CD4-positive, alpha-beta T cell treated with Interleukin-10 for 1 hour (primary cell): Measurements from ENCODE around the gene TIMM29.

Experiments
- DNase-seq: peaks from one replicate; pipeline ENCODE4 v3.0.0-alpha.2; 2020

TIMM29 gene

DNA sequence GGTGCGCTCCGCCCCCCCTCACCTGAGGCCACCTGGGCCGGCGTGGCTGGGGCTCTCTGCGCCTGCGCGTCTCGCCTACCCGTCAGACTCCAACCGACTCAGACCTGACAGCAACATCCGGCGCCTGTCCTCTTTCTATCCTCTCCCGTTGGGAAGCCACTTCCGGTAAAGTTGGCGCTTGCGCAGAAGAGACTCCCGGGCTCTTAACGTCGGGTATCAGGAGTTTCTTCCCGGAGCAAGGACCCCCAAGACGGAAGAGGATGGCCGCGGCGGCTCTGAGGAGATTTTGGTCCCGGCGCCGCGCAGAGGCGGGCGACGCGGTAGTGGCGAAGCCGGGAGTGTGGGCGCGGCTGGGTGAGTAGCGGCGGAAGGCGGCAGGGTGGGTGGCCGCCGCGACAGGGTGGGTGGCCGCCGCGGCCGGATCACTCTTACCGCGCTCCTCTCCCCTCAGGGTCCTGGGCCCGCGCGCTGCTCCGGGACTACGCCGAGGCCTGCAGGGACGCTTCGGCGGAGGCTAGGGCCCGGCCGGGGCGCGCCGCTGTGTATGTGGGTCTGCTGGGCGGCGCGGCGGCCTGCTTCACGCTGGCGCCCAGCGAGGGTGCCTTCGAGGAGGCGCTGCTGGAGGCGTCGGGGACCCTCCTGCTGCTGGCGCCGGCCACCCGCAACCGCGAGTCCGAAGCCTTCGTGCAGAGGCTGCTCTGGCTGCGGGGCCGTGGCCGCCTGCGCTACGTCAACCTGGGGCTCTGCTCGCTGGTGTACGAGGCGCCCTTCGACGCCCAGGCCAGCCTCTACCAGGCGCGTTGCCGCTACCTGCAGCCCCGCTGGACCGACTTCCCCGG, at the start of gene TIMM29, which contains the start of gene YIPF2:
TIMM29 (plus strand) TSS at position 249 of the 839 bp plus-strand sequence; CDS start at position 261, 12 bp downstream.
YIPF2 (minus strand) TSS at position 77 of the 839 bp plus-strand sequence. CDS start 229 bp downstream, outside the sequence.
- peak; percentile 96 for DNase-seq

- DNase-seq = no peak
These were observed 47.1 kb upstream of the TIMM29 start for GRCh38 chr19:10881403-10882107.

- DNase-seq = no peak
These were observed 46.5 kb upstream of the TIMM29 start for GRCh38 chr19:10882108-10882457.

GRCh38 chr19:10884274-10884673, 44.3 kb upstream of the TIMM29 start:
- DNase-seq = no peak

GRCh38 chr19:10885201-10886169, 43.1 kb upstream of the TIMM29 start:
- DNase-seq = no peak

DNA sequence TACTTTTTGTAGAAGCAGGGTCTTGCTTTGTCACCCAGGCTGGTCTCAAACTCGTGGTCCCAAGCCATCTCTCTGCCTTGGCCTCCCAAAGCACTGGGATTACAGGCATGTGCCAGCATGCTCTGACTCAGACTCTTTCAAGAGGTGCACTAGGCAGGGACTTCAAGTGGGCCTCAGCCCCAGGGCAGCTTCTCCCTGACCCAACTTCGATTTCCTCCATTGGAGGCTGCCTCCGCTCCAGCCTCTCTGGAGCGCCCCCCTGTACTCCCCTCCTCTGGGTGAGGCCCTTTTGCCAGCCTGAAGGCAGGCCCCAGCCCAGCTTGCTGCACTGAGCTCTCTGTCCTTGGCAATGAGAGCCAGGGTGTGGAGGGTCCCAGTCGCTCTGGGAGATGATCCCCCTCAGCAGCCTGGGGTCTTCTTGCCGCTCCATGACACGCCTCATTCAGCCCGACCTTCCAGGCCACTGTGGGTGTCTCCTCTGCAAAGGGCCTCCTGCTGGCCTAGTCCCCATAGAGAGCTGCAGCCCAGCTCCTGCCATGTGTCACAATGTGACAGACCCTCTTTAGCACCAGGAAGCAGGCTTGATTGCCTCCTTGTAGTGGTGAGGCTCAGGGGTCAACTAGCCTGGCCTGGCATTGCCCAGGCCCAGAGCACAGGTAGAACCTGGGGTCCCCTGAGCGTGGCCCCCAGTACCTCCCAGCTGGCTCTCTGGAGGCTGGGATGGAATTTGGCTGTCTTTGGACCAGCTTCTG, 40.8 kb upstream of the TIMM29 start:
- no peak for DNase-seq

DNA sequence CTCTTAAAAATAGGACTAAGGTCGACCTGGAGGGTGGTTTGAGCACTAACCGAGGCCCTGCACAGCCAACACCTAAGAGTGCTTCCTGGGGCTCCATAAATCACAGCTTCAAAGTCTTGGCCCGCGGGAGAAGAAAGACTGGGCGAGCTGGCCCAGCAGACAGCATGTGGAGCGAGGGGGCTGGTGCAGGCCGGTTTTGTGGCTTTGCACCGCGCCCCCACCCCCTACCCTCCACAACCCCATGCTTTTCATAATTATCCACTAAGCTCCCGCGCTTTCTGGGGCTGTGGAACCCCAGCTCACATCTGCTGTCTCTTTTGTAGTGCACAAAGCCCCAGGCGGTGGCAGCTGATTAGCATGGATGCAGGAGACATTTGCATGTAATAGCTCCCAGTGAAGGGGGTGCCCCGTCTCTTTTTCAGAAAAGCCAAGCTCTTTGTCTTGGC, 40.2 kb upstream of the TIMM29 start:
- DNase-seq = no peak

DNA sequence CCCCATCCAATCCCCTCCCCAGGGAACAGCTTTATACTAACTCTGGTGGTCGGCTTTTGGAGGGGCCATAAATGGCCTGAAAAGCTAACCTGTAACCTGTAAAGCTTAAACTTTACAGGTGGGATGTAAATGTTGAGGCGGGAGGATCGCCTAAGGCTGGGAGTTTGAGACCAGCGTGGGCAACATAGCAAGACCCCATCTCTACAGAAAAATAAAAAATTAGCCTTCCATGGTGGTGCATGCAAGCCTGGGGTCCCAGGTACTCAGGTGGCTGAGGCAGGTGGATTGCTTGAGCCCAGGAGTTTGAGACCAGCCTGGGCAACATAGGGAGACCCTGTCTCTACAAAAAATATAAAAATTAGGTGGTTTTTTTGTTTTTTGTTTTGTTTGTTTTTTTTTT, 38.7 kb upstream of the TIMM29 start:
- no peak for DNase-seq

DNA sequence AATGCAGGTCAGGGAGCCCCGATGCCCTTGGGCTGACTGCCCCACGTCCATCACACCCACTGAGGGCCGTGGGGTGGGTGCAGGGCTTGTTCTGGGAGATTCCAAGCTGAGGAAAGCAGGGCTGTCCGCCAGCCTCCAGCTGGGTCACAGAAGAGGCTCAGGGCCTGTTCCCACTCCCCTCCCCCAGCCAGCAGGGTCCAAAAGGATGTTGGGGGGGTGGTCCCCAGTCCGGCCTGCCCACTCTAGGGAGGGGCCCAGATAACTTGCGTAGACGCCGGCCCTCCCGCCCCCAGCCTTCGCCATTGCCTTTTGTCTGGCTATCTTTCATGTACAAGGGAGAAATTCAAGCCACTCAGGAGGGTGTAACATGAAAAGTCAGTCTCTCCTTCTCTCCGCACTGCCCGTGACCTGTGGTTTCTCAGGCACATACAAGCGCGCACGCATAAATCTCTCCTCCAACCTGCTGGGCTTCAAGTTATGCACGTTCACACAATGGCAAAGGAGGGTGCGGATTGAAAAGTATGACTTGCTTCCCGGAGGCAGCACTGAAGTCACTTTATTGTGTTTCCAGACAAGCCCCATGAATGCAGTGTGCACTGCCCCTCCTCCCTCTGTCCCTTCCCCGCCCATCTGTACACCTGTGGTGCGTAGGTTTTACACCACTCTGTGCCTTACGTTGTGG, 37.1 kb upstream of the TIMM29 start:
- DNase-seq = no peak

DNA sequence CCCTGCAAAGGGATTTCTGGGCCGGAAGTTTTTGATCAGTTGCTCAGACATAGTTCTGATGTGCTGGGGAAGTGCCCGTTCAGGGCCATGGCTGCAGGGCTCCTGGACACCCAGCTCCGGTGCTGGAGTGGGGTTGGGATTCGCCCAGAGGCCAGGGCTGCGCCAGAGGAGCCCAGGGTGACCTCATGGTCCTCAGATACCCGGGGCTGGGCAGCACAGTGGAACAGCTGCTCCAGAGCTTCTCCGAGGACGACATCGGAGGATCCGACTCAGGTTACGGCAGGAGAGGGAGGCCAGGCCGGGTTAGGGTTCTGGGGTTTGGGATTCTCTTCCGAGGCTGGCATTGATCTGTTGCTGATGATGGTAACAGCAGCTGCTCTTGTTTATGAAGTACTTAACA, 36.4 kb upstream of the TIMM29 start:
- no peak for DNase-seq

GRCh38 chr19:10894911-10895213, 33.7 kb upstream of the TIMM29 start:
- no peak for DNase-seq

DNA sequence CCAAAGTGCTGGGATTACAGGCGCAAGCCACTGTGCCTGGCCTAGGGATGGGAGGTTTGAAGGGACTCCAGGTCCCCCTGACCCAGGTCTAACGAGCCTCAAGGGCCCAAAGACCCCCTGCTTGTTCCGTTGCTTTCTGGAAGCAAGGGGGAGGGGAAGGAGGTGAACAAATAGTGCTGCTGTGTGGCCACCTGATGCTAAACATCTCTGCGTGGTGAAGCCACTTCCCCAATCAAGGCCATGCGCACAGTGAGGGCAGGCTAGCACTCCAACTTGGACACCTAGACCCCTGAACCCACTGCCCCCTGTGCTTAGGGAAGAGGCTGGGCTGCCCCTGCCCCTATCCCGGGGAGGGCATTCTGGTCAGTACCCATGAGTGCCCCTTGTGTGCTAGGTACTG, 33.2 kb upstream of the TIMM29 start:
- no peak for DNase-seq

DNA sequence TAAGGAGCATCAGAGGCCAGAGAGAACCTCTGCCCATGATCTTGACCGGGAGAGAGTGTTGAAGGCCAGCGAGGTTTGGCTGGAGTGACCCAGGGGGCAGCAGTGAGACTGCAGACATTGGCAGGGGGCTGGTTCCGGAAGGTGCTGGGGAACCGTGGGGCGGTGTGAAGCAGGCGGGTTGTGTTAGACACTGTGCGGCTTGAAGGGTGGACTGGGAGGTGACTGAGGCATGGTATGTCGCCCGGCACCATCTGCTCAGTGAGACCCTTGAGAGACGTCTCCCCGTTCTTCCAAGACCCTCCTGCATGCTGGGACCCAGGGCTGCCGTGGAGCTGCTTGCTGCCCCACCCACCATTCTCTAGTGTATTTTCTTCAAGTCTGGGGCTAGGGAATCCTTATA, 32.7 kb upstream of the TIMM29 start:
- no peak for DNase-seq

DNA sequence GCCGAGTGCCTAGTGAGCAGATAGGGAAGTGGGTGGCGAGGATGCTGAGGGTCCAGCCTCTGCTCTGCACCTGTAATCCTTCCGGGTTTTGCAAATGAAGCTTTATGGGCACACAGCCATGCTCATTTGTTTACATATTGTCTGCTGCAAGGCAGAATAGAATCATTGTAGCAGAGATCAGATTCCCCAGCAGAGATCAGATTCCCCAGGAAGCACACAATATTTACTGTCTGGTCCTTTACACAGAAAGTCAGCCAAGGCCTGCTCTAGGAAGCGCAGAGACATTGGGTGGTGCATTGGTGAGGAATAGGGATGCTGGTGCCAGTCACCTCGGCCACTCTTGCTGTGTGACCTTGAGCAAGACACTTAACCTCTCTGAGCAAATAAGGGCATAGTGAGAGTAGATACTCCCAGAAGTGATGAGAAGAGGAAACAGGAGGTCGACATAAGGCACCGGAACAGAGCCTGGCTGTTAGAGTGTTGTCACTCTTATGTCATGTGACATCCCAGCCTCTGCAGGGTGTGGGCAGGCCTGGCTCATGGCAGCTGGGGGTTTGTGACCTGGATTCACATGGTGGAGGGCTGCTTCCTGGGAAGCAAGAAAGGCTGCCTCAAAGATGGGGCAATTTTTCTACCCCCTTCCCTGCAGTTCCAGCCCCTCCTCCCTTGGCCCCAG, 31.6 kb upstream of the TIMM29 start:
- no peak for DNase-seq

GRCh38 chr19:10898633-10899032, 30.0 kb upstream of the TIMM29 start:
- no peak for DNase-seq

DNA sequence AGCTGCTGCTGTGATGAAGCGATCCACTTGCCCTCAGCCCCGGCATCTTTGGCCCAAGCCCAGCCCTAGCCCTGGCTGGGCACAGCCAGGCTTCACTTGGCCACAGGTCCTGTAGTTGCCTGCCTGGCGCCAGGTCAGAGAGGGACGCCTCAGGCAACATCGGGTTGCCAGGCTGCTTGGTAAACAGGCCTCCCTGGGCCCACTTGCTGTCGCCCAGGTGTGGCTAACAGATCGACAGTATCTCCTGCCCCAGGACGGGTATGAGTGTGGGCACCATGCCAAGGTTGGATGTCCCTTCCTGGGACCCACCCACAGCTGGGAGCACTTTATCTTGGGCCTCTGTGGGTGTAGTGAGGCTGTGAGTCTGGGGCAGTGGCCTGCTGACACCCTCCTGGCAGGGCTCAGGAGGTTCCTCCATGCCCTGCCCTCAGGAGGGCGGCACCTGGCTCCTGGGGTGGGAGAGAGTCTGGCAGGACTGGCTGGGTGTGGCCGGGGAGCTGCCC, 29.4 kb upstream of the TIMM29 start:
- DNase-seq = no peak

DNA sequence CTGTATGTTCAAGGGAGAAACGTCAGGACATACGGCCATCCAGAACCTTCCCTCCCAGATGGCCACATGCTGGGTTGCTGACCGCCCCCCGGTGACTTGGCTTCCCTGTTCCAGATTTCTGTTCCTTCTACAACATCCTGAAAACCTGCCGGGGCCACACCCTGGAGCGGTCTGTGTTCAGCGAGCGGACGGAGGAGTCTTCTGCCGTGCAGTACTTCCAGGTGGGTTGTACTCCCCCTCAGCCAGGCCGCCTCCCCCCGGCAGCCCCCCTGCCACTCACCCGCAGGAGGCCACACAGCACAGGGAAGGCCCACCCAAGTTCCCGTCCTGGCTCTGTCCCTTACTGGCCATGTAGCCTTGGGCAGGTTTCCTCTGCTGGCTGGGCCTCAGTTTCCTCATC, 20.7 kb upstream of the TIMM29 start:
- no peak for DNase-seq

DNA sequence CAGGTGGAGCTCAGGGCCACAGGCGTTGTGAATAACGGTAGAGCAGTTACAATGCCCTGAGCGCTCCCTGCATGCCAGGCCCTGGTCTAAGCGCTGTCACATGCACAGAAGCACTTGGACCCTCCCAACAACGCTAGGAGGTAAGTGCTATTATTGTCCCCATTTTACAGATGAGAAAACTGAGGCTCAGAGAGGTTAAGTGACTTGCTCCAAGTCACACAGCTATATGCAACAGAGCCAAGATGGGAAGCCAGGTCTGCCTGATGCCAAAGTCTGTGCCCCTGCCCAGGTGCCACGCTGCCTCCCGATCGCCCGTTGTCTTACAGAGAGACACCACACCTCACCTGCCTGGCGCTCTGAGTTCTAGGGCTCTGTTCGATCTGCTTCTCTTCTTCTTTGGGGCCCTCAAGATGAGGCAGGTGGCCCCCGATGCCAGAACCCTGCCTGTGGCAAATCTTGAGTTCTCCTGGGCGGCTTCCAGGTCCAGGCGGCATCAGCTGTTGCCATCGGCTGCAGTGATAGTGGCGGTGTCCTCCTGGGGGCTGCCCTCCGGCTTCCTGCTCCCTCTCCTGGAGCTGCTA, 20.1 kb upstream of the TIMM29 start:
- no peak for DNase-seq

GRCh38 chr19:10911579-10912363, 16.8 kb upstream of the TIMM29 start:
- no peak for DNase-seq

DNA sequence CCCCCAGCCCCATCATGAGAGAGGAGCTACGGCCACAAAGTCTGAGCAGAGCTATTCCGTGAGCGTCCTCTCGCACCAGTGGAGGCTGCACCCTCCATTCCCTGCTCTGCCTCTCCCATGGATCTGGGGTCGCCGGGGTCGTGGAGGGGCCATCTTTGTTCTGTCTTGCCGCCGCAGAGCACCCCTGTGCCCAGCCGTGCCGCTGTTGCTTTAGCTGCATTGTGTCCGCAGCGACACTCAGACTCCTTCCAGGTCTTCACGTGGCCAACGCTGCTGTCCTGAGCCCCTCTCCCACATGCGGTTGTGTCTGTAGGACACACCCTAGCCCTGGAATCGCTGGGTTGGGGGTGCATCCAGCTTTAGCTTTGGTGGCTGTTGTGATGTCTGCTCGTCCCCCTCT, 16.0 kb upstream of the TIMM29 start:
- DNase-seq = no peak
